HepG2 (cell line): Measurements from ENCODE around the gene TCL1A.

Source experiments
- ATM ChIP-seq: fragments of 450-650 bp; IDR thresholded peaks from 2 replicates; pipeline ENCODE4 v1.7.1; 2017; ENCODE audit warnings: mild to moderate bottlenecking, borderline replicate concordance
- CEBPB ChIP-seq: IDR thresholded peaks from 2 replicates; pipeline ENCODE4 v1.6.1; 2011; ENCODE audit warnings: low read depth, low read length, improper control_type of control experiment, borderline replicate concordance
- ESRRA ChIP-seq: sonication (generic); formaldehyde crosslinking; IDR thresholded peaks from 2 replicates; pipeline ENCODE4 v1.5.1; 2020; ENCODE audit warnings: mild to moderate bottlenecking, low read depth, missing genetic modification reagents
- FOXK1 ChIP-seq: sonication (generic); formaldehyde crosslinking; IDR thresholded peaks from 2 replicates; pipeline ENCODE4 v1.4.0; 2020; ENCODE audit warnings: low read depth, missing genetic modification reagents, borderline replicate concordance
- JUN ChIP-seq: sonication (generic); formaldehyde crosslinking; IDR thresholded peaks from 2 replicates; pipeline ENCODE4 v1.4.0; 2020; ENCODE audit warnings: mild to moderate bottlenecking, missing genetic modification reagents
- NCOA5 ChIP-seq: sonication (generic); formaldehyde crosslinking; IDR thresholded peaks from 2 replicates; pipeline ENCODE4 v1.4.0; 2020; ENCODE audit warnings: missing genetic modification reagents
- NR3C1 ChIP-seq: sonication (generic); formaldehyde crosslinking; IDR thresholded peaks from 2 replicates; pipeline ENCODE4 v1.4.0; 2020; ENCODE audit warnings: missing genetic modification reagents
- POLR2A ChIP-seq, 2 experiments: IDR thresholded peaks; 2 replicates each; pipeline ENCODE4 v1.6.1; 2011; ENCODE audit warnings: low read depth in 2 of 2, low read length in 2 of 2, mild to moderate bottlenecking in 1 of 2, moderate library complexity in 1 of 2; ENCODE audit not compliant: insufficient read depth in 1 of 2
- SALL2 ChIP-seq: sonication (generic); formaldehyde crosslinking; IDR thresholded peaks from 2 replicates; pipeline ENCODE4 v1.8.1; 2023; ENCODE audit warnings: mild to moderate bottlenecking, missing genetic modification reagents, inconsistent platforms
- ZNF124 ChIP-seq: sonication (generic); formaldehyde crosslinking; IDR thresholded peaks from 2 replicates; pipeline ENCODE4 v1.4.0; 2020; ENCODE audit warnings: missing genetic modification reagents
- ZNF567 ChIP-seq: sonication (generic); formaldehyde crosslinking; IDR thresholded peaks from 2 replicates; pipeline ENCODE4 v1.8.1; 2023; ENCODE audit warnings: mild to moderate bottlenecking, missing genetic modification reagents, borderline replicate concordance

- TF ChIP-seq POLR2A (IDR thresholded peaks at IDR 0.05; ENCODE audit: insufficient read depth in 1 of 2, low read depth in 2 of 2, low read length in 2 of 2) = no peak
- no peak for TF ChIP-seq SALL2 (CRISPR knock-in tag)
- TF ChIP-seq FOXK1 (CRISPR knock-in tag) = no peak
- TF ChIP-seq ZNF567 (CRISPR knock-in tag) = no peak
- no peak for TF ChIP-seq NR3C1 (CRISPR knock-in tag)
- no peak for TF ChIP-seq ESRRA (CRISPR knock-in tag)
- no peak for TF ChIP-seq ATM
- no peak for TF ChIP-seq ZNF124
- no peak for TF ChIP-seq NCOA5 (CRISPR knock-in tag)
- no peak for TF ChIP-seq JUN (CRISPR knock-in tag)
- TF ChIP-seq CEBPB = no peak
Measured at GRCh38 chr14:95707327-95707726, 6.6 kb downstream of the TCL1A start.
